IMR-90 (cell line): ENCODE results near the gene ZNF276. TPM values are rescaled to one million over a fixed set of nuclear protein-coding genes. Genes with fewer than 3 reads are reported as not detected.

Experiments used
- ATAC-seq: fragments of 200-7000 bp; cut with Tn5 transposase; 2 replicates; pipeline ENCODE4 v1.9.1; 2020; ENCODE audit warnings: low read depth, mild to moderate bottlenecking, moderate library complexity
- BruUV-seq: library from RNA; stranded (reverse); fragments of 400-500 nt; replicated peaks from 2 replicates; lab custom pipeline; 2021; lab: Mats Ljungman, UMichigan
- CTCF ChIA-PET: fragments of 300-600 bp; formaldehyde crosslinking; extraction: SDS; loops from one replicate; lab custom pipeline; 2021; ENCODE audit warnings: antibody characterized with exemption; lab: Yijun Ruan, JAX
- POLR2A ChIA-PET: fragments of 300-600 bp; sonication (Branson Sonifier 250); formaldehyde crosslinking; loops from one replicate; lab custom pipeline; 2022; ENCODE audit warnings: antibody characterized with exemption; ENCODE audit not compliant: unreplicated experiment; lab: Charles Lee
- DNase-seq: peaks from one replicate; pipeline ENCODE4 v3.0.0; 2013
- H2AFZ ChIP-seq: replicated peaks from 2 replicates; pipeline ENCODE3; 2013; ENCODE audit warnings: low read length, mild to moderate bottlenecking; ENCODE audit not compliant: poor library complexity
- H2AK5ac ChIP-seq: 2 replicates; pipeline ENCODE4 v1.6.1; 2013; ENCODE audit warnings: low read depth, low read length, inconsistent platforms
- H2AK9ac ChIP-seq: replicated peaks from 2 replicates; pipeline ENCODE3; 2013; ENCODE audit warnings: mild to moderate bottlenecking, low read depth, low read length, moderate library complexity; ENCODE audit not compliant: poor library complexity
- H2BK120ac ChIP-seq: 2 replicates; pipeline ENCODE4 v1.6.1; 2013; ENCODE audit warnings: low read depth, low read length, inconsistent platforms
- H2BK15ac ChIP-seq: 3 replicates; pipeline ENCODE4 v1.6.1; 2013; ENCODE audit warnings: low read depth, low read length, inconsistent platforms
- H2BK20ac ChIP-seq: 2 replicates; pipeline ENCODE4 v1.6.1; 2013; ENCODE audit warnings: low read depth, mild to moderate bottlenecking, inconsistent platforms, low read length, moderate library complexity
- H2BK5ac ChIP-seq: 2 replicates; pipeline ENCODE4 v1.6.1; 2013; ENCODE audit warnings: mild to moderate bottlenecking, low read depth, low read length, inconsistent platforms; ENCODE audit not compliant: poor library complexity, severe bottlenecking
- H3K14ac ChIP-seq: replicated peaks from 2 replicates; pipeline ENCODE4 v1.6.1; 2013; ENCODE audit warnings: low read depth, low read length, inconsistent platforms
- H3K18ac ChIP-seq: 2 replicates; pipeline ENCODE4 v1.6.1; 2013; ENCODE audit warnings: low read depth, low read length, control low read depth
- H3K23ac ChIP-seq: 2 replicates; pipeline ENCODE4 v1.6.1; 2013; ENCODE audit warnings: low read depth, low read length, inconsistent platforms
- H3K27ac ChIP-seq: 2 replicates; pipeline ENCODE4 v1.5.1; 2013; ENCODE audit warnings: mild to moderate bottlenecking, control low read depth, low read length; ENCODE audit not compliant: insufficient read depth
- H3K27me3 ChIP-seq: 2 replicates; pipeline ENCODE4 v1.6.1; 2013; ENCODE audit warnings: low read length; ENCODE audit not compliant: control insufficient read depth, insufficient read depth
- H3K36me3 ChIP-seq: 2 replicates; pipeline ENCODE4 v1.6.1; 2013; ENCODE audit warnings: low read length, mixed read lengths; ENCODE audit not compliant: control insufficient read depth, insufficient read depth
- H3K4ac ChIP-seq: 2 replicates; pipeline ENCODE4 v1.6.1; 2013; ENCODE audit warnings: low read depth, low read length, inconsistent platforms
- H3K4me1 ChIP-seq: 2 replicates; pipeline ENCODE4 v1.6.1; 2013; ENCODE audit warnings: low read length, mixed read lengths; ENCODE audit not compliant: control insufficient read depth, insufficient read depth
- H3K4me2 ChIP-seq: 2 replicates; pipeline ENCODE4 v1.6.1; 2013; ENCODE audit warnings: low read depth, mild to moderate bottlenecking, control low read depth, low read length, moderate library complexity
- H3K4me3 ChIP-seq: 2 replicates; pipeline ENCODE4 v1.5.1; 2013; ENCODE audit warnings: low read depth, mild to moderate bottlenecking, control low read depth, low read length, moderate library complexity; ENCODE audit not compliant: insufficient read depth
- H3K56ac ChIP-seq: 2 replicates; pipeline ENCODE4 v1.6.1; 2013; ENCODE audit warnings: low read length, inconsistent platforms; ENCODE audit not compliant: insufficient read depth; ENCODE audit errors: extremely low read depth
- H3K79me1 ChIP-seq, 2 experiments: 2 replicates each; pipeline ENCODE4 v1.6.1; 2013; ENCODE audit warnings: low read length in 2 of 2, inconsistent platforms in 1 of 2, low read depth in 1 of 2
- H3K9ac ChIP-seq: 2 replicates; pipeline ENCODE4 v1.6.1; 2013; ENCODE audit warnings: low read depth, low read length, control low read depth
- H3K9me1 ChIP-seq: 2 replicates; pipeline ENCODE4 v1.6.1; 2013; ENCODE audit warnings: low read length, inconsistent platforms; ENCODE audit not compliant: insufficient read depth
- H3K9me3 ChIP-seq: 2 replicates; pipeline ENCODE4 v1.6.1; 2013; ENCODE audit warnings: low read length; ENCODE audit not compliant: control insufficient read depth, insufficient read depth
- H4K20me1 ChIP-seq: 2 replicates; pipeline ENCODE4 v1.6.1; 2013; ENCODE audit warnings: low read length, inconsistent platforms; ENCODE audit not compliant: insufficient read depth
- H4K5ac ChIP-seq: 2 replicates; pipeline ENCODE4 v1.6.1; 2013; ENCODE audit warnings: mild to moderate bottlenecking, low read depth, low read length, control low read depth
- H4K8ac ChIP-seq, 2 experiments: 2 replicates each; pipeline ENCODE4 v1.6.1; 2013; ENCODE audit warnings: low read depth in 2 of 2, low read length in 2 of 2, control low read depth in 1 of 2, inconsistent platforms in 1 of 2
- H4K91ac ChIP-seq: 2 replicates; pipeline ENCODE4 v1.6.1; 2013; ENCODE audit warnings: low read depth, low read length, inconsistent platforms; ENCODE audit not compliant: insufficient read depth
- BHLHE40 ChIP-seq: fragments of 150-350 bp; IDR thresholded peaks from 2 replicates; pipeline ENCODE4 v1.6.1; 2016; ENCODE audit warnings: mild to moderate bottlenecking, low read depth, low read length
- CEBPB ChIP-seq: IDR thresholded peaks from 2 replicates; pipeline ENCODE4 v1.6.1; 2012; ENCODE audit warnings: low read depth, low read length, improper control_type of control experiment
- CHD1 ChIP-seq: IDR thresholded peaks from 2 replicates; pipeline ENCODE4 v1.6.1; 2012; ENCODE audit warnings: low read depth, low read length, improper control_type of control experiment
- ELK1 ChIP-seq: fragments of 150-350 bp; IDR thresholded peaks from 2 replicates; pipeline ENCODE4 v1.6.1; 2016; ENCODE audit warnings: low read depth, mild to moderate bottlenecking, low read length, moderate library complexity, borderline replicate concordance
- MAFK ChIP-seq: IDR thresholded peaks from 2 replicates; pipeline ENCODE4 v1.6.1; 2012; ENCODE audit warnings: low read depth, low read length, improper control_type of control experiment
- MAZ ChIP-seq: IDR thresholded peaks from 2 replicates; pipeline ENCODE4 v1.6.1; 2012; ENCODE audit warnings: low read depth, mild to moderate bottlenecking, low read length, improper control_type of control experiment, moderate library complexity, borderline replicate concordance
- MXI1 ChIP-seq: IDR thresholded peaks from 2 replicates; pipeline ENCODE4 v1.6.1; 2012; ENCODE audit warnings: low read depth, mild to moderate bottlenecking, low read length, moderate library complexity, borderline replicate concordance
- NFE2L2 ChIP-seq: fragments of 150-350 bp; IDR thresholded peaks from 2 replicates; pipeline ENCODE4 v1.6.1; 2016; ENCODE audit warnings: low read depth, mild to moderate bottlenecking, low read length
- POLR2A ChIP-seq: IDR thresholded peaks from 2 replicates; pipeline ENCODE4 v1.6.1; 2012; ENCODE audit warnings: mild to moderate bottlenecking, low read depth, low read length
- RAD21 ChIP-seq: IDR thresholded peaks from 2 replicates; pipeline ENCODE4 v1.6.1; 2012; ENCODE audit warnings: low read length, improper control_type of control experiment
- RCOR1 ChIP-seq: IDR thresholded peaks from 2 replicates; pipeline ENCODE4 v1.6.1; 2012; ENCODE audit warnings: mild to moderate bottlenecking, low read length, improper control_type of control experiment; ENCODE audit not compliant: insufficient replicate concordance
- RFX5 ChIP-seq: IDR thresholded peaks from 2 replicates; pipeline ENCODE4 v1.8.0; 2012; ENCODE audit warnings: low read depth, mild to moderate bottlenecking, low read length, moderate library complexity
- SMC3 ChIP-seq: fragments of 150-350 bp; IDR thresholded peaks from 2 replicates; pipeline ENCODE4 v1.6.1; 2016; ENCODE audit warnings: low read depth, mild to moderate bottlenecking, antibody characterized with exemption, low read length, moderate library complexity
- USF2 ChIP-seq: fragments of 150-350 bp; IDR thresholded peaks from 2 replicates; pipeline ENCODE4 v1.6.1; 2017; ENCODE audit warnings: mild to moderate bottlenecking, antibody characterized with exemption, low read length, low read depth
- WGBS, 2 experiments: methylation state at CpG; one replicate each; pipeline versions ENCODE4 v1.1.5 to v1.1.7; 2013; ENCODE audit warnings: missing lambda C conversion rate in 2 of 2; ENCODE audit not compliant: insufficient read length in 1 of 2; ENCODE audit errors: extremely low coverage in 2 of 2; 5-methylcytosine and 5-hydroxymethylcytosine counted together
- dilution Hi-C: fragments of 300-500 bp; cut with HindIII; formaldehyde crosslinking; loops from one replicate; pipeline ENCODE4 v1.14.3; 2018; ENCODE audit warnings: low sequenced_read_pairs; ENCODE audit not compliant: unreplicated experiment
- in situ Hi-C: fragments of 300-500 bp; cut with MboI; formaldehyde crosslinking; loops from 3 replicates; pipeline ENCODE4 v1.14.3; 2019; ENCODE audit warnings: low sequenced_read_pairs, inconsistent platforms, mixed read lengths
- intact Hi-C: fragments of 100-400 bp; cut with micrococcal nuclease; formaldehyde crosslinking; loops from 2 replicates; pipeline ENCODE4 v1.10.0; 2022
- polyA plus RNA-seq, 3 experiments: library from polyadenylated mRNA; depleted of rRNA; stranded (reverse); fragments of >200 nt; gene quantifications; 2 replicates each; pipeline ENCODE4 v1.2.3, GENCODE V29; 2012; ENCODE audit warnings: low replicate concordance in 1 of 3
- total RNA-seq: library from RNA; depleted of rRNA; stranded (reverse); fragments of >200 nt; gene quantifications from 2 replicates; pipeline ENCODE4 v1.2.3, GENCODE V29; 2012

ZNF276 gene
- total and polyA plus RNA-seq, 2 of the 4 experiments (the other 2 are of a cell fraction), result 4.1 to 18.6 TPM

GRCh38 chr16:89784406-89784805 lies 63.1 kb downstream of the ZNF276 start:
- no peak for TF ChIP-seq NFE2L2
- TF ChIP-seq USF2, result no peak
- TF ChIP-seq MAFK, result no peak
- TF ChIP-seq ELK1, result no peak
- no peak for TF ChIP-seq RFX5
- TF ChIP-seq RCOR1, result no peak
- TF ChIP-seq MAZ, result no peak
- no peak for TF ChIP-seq CHD1
- TF ChIP-seq POLR2A, result no peak
- TF ChIP-seq RAD21, result no peak
- no peak for TF ChIP-seq BHLHE40
- no peak for TF ChIP-seq CEBPB
- TF ChIP-seq SMC3, result no peak
- TF ChIP-seq MXI1, result no peak
- Histone ChIP-seq H2BK120ac (no peak overlapping the region), H3K56ac (no peak overlapping the region), H3K4me3 (no peak overlapping the region), H3K9me1 (no peaks in the 10 kb centered on the region), H4K5ac (no peak overlapping the region), H3K4me1 (no peaks in the 10 kb centered on the region), H3K18ac (no peak overlapping the region), H4K20me1 (no peaks in the 10 kb centered on the region), H3K9me3 (no peaks in the 10 kb centered on the region), H3K79me1 (peaks cover 3 to 5% of the 10 kb centered on the region in 2 experiments; a peak in 2 of 4 replicates), H3K27ac (no peak overlapping the region), H2AK9ac (no peak overlapping the region), H2BK5ac (no peak overlapping the region), H3K9ac (no peak overlapping the region), H3K14ac (no peak overlapping the region), H2BK15ac (no peak overlapping the region), H3K4ac (no peak overlapping the region), H4K8ac (no peak overlapping the region), H3K27me3 (no peaks in the 10 kb centered on the region), H3K36me3 (peaks cover 31% of the 10 kb centered on the region), H2AFZ (no peak overlapping the region), H3K23ac (no peak overlapping the region), H3K4me2 (no peak overlapping the region), H4K91ac (no peak overlapping the region), H2BK20ac (no peak overlapping the region), H2AK5ac (no peak overlapping the region)
- no TSS peak for BruUV-seq
- ATAC-seq, result no peak
- dilution Hi-C loops, result no loop called here
- ChIA-PET CTCF (no interaction called here), POLR2A (no interaction called here)
- 86% methylated on average over 2 of the region's 7 CpGs; no CpG with 5 or more reads in 1 of the 2 experiments for WGBS, 2 experiments
- intact Hi-C loops, result no loop called here
- DNase-seq, result no peak
- in situ Hi-C loops, result no loop called here
